Ishikawa (cell line): ENCODE data around the gene TAF3.

Experiments used
- CREB1 ChIP-seq: IDR thresholded peaks from 2 replicates; pipeline ENCODE4 v1.6.1; 2012; ENCODE audit warnings: low read depth
- EGR1 ChIP-seq: IDR thresholded peaks from 2 replicates; pipeline ENCODE4 v1.6.1; 2012
- EP300 ChIP-seq: IDR thresholded peaks from 2 replicates; pipeline ENCODE4 v1.6.1; 2012; ENCODE audit warnings: borderline replicate concordance
- FOXM1 ChIP-seq: IDR thresholded peaks from 2 replicates; pipeline ENCODE4 v1.6.1; 2012; ENCODE audit warnings: low read depth, borderline replicate concordance
- REST ChIP-seq: IDR thresholded peaks from 2 replicates; pipeline ENCODE4 v1.6.1; 2012; ENCODE audit warnings: low read depth, mild to moderate bottlenecking
- TAF1 ChIP-seq: IDR thresholded peaks from 2 replicates; pipeline ENCODE4 v1.6.1; 2012; ENCODE audit warnings: low read depth, mild to moderate bottlenecking
- TEAD4 ChIP-seq: IDR thresholded peaks from 2 replicates; pipeline ENCODE4 v1.6.1; 2012
- TF ChIP-seq, protein P1 (sequence below): IDR thresholded peaks from 2 replicates; pipeline ENCODE4 v1.6.1; 2012
- TF ChIP-seq, protein P2 (sequence below): IDR thresholded peaks from 2 replicates; pipeline ENCODE4 v1.6.1; 2012

DNA sequence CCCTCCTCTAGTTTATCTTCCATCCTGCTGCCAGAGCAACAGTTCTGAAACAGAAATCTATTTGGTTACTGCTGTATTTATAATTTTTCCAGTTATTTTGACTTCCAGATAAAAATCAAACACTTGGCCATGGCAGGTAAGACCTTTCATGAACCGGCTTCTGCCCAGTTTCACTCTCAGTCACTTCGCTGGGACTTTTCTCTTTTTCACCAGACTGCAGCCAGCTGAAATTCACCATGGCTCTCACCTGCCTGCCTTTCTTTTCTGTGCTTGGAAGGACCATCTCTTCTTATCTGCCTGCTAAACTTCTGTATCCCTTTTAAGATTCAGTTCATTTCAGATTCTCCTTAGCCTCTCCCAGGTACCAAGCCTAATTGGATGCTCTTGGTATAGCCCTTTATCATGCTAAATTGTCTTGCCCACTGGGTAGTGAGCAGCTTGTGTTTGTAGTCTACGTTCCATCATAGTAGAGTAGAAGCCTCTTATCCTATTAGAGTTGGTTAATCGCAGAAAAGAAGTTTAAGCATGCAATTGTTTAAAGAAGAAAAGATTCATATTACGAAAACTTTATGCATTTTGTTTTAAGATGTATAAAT lies 71.7 kb downstream of the TAF3 start:
- TF ChIP-seq TAF1 (no peak), REST (no peak), EP300 (no peak), CREB1 (no peak), EGR1 (no peak), TEAD4 (no peak), FOXM1 (no peak)
- TF ChIP-seq, protein P1, sequence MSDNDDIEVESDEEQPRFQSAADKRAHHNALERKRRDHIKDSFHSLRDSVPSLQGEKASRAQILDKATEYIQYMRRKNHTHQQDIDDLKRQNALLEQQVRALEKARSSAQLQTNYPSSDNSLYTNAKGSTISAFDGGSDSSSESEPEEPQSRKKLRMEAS = no peak
- TF ChIP-seq, protein P2, sequence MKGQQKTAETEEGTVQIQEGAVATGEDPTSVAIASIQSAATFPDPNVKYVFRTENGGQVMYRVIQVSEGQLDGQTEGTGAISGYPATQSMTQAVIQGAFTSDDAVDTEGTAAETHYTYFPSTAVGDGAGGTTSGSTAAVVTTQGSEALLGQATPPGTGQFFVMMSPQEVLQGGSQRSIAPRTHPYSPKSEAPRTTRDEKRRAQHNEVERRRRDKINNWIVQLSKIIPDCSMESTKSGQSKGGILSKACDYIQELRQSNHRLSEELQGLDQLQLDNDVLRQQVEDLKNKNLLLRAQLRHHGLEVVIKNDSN = no peak
